NCI-H2227 (cell line): Measurements from ENCODE around the gene UCHL1.

ENCODE experiments used
- DNase-seq: peaks from one replicate; lab custom pipeline; 2025; ENCODE audit not compliant: unreplicated experiment; lab: John Stamatoyannopoulos, UW

The UCHL1 gene

GRCh38 chr4:41256740-41257256 lies at the start of gene UCHL1:
Gene UCHL1, plus strand, starts transcription at chr4:41256928. Its CDS starts 49 bp downstream, at chr4:41256977.
- DNase-seq: peak; percentile 95

GRCh38 chr4:41207291-41207831 lies 49.4 kb upstream of the UCHL1 start:
- no peak for DNase-seq

DNA sequence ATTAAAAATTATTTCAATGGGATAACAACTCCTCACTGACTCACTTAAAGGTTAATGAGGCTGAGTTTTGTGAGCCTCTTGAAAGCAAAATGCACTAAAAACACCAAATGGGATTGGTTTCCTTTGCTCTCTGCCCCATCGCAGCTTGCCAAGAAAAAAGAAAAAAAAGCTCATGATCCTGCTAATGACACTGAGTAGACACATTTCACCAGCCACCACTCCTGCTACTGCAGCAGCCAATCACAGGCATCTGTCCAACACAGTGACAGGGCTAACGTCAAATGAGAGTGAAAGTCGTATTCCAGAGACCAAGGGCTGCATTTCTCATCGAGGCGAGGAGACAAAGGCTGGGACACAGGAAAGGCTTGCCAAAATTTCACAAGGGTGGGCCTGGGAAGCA lies 47.5 kb upstream of the UCHL1 start:
- DNase-seq: no peak

DNA sequence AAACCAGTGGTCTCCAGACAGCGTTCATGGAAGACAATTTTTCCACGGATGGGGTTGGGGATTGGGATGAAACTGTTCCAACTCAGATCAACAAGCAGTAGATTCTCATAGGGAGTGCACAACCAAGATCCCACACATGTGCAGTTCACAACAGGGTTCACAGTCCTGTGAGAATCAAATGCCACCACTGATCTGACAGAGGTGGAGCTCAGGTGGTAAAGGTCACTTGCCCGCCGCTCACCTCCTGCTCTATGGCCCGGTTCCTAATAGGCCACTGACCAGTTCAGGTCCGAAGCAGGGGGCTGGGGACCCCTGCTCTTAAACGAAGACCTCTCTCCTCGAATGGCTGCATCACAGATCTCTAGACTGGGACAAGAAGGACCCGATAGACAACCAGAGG lies 46.8 kb upstream of the UCHL1 start:
- DNase-seq: no peak

DNA sequence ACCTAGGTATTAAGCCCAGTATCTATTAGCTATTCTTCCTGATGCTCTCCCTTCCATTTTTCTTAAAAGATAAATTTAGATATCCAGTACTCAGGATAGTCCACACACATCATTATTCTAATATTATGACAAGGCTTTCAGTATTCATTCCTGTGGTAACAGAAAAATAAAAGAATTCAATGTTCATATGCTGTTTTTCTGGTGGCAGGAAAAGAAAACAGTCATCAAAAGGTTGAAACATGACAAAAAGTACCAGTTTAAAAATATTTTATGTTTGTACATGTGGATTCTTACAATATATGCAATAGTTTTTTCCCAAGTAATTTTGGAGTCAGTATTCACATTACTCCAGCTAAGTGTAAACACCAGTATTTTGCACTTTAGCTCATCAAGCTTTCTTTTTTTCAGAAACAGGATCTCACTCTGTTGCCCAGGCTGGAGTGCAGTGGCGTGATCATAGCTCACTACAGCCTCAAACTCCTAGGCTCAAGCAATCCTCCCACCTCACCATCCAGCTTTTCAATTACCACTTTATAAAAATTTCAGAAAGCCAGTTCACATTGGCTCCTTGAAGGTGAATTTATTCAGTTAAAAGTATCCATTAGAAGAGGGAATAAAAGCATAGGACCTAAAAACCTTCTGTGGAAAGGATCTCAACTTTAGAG lies 44.6 kb upstream of the UCHL1 start:
- DNase-seq: no peak

- DNase-seq: peak; percentile 14
Measured at GRCh38 chr4:41212616-41213203, 44.0 kb upstream of the UCHL1 start.

GRCh38 chr4:41213625-41214135 lies 43.0 kb upstream of the UCHL1 start:
- DNase-seq: peak; percentile 41

- DNase-seq: peak; percentile 96
Measured at GRCh38 chr4:41214136-41214824, 42.4 kb upstream of the UCHL1 start, which contains the start of gene APBB2. Gene APBB2, minus strand, starts transcription at chr4:41214542. Its CDS starts 181,288 bp downstream, at chr4:41033254.

- no peak for DNase-seq
Measured at GRCh38 chr4:41214825-41215146, 41.9 kb upstream of the UCHL1 start.

DNA sequence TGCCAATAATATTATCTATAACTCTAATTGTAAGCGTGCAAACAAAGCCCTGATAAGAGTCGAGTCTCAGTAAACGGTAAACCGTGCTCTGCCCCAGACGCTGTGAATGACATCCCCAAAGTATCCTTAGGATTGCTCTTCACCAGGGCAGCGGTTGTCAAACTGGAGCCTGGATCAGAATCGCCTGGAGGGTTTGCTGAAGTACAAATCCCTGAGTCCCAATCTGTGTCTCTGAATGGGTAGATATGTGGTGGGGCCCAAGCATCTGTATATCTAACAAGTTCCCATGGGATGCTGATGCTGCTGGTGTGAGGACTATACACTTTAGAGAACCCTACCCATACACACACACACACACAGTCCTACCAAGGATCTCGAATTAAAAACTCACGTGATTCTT lies 41.6 kb upstream of the UCHL1 start:
- DNase-seq: no peak

DNA sequence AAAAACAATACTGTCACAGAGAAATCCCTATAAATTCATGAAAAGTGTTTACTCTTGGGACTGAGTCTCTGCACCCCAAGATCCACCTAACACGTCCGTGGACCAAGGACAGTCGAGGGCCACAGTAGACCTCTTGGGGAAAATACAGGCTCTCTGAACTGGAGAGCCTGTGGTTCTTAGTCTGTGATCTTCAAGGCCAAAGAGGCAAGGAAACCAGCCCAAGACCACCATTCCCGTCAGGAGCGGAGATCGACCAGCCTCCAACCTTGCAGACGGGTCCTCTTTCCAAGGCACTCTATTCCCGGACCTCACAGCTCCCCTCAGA lies 40.8 kb upstream of the UCHL1 start:
- DNase-seq: no peak

DNA sequence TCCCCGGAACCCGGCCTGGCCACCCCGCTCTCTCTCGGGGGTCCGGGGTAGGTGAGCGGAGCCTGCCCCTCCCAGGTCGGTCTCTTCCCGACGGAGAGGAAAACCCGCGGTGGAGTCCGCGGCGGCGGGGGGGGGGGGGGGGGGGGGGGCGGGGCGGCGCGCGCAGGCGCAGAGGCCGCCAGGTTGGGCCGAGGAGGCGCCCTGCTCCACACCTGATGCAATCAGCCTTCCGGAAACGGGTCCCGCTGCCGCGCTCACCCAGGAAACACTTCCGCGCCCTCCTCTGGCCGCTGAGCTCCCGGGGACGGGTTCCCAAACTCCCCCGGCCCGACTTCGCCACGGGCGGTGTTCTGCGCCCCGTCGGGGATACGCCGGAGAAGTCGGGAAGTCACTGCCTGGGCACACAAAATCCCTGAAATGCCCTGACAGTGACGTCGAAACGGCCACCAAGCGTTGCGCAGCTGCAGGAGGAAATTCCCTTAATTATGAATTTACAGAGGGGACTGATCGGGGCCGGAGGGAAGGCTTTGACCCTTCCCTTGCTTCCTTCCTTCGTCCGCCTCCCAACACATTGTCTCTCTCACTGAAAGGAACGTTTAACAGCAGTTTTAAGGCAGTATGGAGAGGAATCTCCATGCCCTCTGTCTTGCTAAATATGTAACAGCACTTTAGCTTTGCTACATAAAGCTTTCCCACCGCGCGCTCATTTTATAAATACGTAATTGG lies 40.3 kb upstream of the UCHL1 start:
- DNase-seq: peak; percentile 86

GRCh38 chr4:41217020-41217333 lies 39.8 kb upstream of the UCHL1 start:
- DNase-seq: no peak

DNA sequence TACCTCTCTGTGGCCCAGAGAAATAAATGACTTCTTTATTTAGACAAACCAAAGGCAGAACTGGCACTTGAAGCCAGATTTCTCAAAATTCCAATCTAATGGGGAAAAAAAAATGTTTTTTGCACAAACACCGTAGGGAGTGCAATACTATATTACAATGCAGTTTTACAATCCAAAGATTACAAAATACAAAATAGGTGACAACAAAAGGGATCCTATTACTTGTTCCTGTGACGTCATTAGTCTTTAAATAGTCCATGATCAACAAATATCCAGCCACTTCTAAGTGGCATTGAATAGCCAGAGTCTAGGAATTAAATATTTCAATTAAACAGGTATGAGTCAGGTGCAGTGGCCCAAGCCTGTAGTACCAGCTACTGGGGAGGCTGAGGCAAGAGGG lies 39.4 kb upstream of the UCHL1 start:
- DNase-seq: no peak

DNA sequence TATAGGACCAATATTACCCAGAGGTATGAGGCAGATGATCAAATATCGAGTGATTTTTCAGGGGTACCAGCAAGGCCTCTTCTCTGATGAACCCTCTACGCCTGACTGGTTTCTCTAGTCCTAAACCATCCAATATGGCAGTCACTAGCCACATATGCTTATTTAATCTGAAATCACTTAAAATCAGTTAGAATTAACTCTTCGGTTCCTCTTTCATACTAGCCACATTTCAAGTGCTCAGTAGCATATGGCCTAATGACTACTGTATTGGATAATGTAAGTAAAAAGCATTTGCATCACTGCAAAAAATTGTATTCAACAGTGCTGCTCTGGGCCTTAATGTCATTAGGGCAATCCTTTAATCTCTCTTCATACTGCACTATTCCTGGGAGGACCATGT lies 38.0 kb upstream of the UCHL1 start:
- DNase-seq: no peak

DNA sequence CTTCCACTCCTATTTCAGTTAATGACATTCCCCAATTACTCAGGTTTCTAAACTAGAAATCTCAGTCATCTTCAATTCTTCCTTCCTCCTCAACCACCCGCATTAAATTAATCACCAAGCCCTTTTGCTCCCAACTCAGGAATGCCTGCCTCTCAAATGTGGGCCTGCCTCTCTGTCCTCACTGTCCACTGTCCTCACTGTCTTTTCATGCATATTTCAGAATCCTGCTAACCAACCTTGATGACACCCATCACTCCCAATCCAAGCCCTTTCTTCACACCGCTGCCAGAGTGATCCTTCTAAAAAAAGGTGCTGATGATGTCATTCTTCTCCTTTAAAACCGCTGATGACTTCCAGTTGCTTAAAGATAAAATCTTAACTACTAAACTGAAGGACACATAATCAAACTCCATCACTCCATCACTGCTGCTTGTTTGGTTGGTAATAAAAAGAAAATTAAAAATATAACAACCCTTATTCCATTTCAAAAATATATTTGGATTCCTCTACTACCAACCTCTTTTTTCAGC lies 37.2 kb upstream of the UCHL1 start:
- no peak for DNase-seq

DNA sequence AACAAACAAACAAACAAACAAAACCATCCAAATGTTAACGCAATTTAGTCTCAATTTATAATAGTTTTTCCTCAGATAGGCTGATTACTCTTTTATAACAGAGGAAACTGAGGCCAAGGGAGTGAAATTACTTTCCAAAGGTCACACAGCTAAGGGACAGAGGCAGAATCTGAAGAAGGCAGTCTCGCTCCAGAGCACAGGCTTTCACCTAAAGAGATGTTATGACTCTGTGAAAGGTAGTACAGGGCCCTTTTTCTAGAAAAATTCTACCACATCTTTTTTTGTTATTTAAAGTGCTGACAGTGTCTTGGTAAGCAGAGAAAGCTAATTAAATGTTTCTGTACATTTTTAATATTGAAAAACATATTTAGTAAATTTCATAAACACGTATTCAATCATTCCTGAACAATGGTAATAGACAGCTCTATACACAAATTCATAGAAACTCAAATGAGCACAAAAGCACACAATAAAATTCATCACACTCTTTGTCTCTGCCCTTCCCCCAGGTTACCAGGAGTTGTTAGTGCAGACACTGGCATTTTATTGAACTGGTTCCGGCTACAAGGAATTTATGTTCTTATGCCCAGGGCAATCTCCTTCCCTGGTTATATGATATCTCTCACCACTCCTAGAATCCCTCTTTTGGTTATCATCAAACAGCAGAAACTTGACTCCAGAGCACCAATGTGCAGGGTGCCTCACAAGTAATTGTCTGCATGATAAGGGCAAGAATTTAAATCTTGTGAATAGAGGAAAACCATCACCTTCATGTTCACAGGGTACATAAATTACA lies 34.7 kb upstream of the UCHL1 start:
- DNase-seq: no peak

- DNase-seq: no peak
Measured at GRCh38 chr4:41227902-41228301, 28.8 kb upstream of the UCHL1 start.

GRCh38 chr4:41232406-41232805 lies 24.3 kb upstream of the UCHL1 start:
- no peak for DNase-seq

DNA sequence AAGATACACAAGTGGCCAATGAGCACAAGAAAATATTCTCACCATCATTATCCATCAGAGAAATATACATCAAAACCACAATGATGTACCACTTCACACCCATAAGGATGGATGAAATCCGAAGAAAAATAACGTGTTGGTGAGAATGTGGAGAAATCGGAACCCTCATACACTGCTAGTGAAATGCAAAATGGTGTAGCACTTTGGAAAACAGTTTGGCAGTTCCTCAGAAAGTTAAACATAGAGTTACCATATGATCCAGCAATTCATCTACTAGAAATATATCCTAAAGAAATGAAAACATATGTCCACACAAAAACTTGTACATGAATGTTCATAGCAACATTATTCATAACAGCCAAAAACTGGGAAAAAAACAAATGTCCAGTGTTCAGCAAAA lies 23.9 kb upstream of the UCHL1 start:
- no peak for DNase-seq
